GM12875 (cell line): ENCODE measurements around the gene PRKCA.

Experiments used
- H3K4me3 ChIP-seq: one replicate; pipeline ENCODE4 v1.5.1; 2011; ENCODE audit warnings: low read depth, low read length, control low read depth
- TF ChIP-seq, protein P1 (sequence below): IDR thresholded peaks from 2 replicates; pipeline ENCODE4 v1.5.1; 2011; ENCODE audit warnings: low read depth, mild to moderate bottlenecking, control low read depth, inconsistent platforms, low read length, moderate library complexity, borderline replicate concordance; ENCODE audit not compliant: insufficient read depth

Gene PRKCA

DNA sequence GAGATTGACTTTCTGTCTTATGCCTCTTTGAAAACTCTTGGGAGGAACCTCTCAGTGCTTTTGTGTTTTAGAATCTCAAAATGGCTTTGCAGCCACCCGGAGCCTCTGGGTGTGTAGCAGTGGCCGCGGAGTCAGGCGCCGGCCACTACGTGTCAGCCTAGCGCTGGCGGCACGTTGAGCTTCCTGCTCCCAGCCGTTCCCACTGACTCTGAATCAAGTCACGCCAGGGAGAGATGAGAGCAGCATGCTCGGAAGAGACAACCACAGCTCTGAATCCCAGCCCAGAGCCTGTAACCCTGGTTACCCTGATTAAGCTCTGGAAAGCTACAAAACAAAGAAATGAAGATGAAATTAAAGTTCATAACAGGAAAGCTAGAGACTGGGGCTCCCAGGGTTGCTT lies 435.1 kb downstream of the PRKCA start:
- TF ChIP-seq, protein P1, sequence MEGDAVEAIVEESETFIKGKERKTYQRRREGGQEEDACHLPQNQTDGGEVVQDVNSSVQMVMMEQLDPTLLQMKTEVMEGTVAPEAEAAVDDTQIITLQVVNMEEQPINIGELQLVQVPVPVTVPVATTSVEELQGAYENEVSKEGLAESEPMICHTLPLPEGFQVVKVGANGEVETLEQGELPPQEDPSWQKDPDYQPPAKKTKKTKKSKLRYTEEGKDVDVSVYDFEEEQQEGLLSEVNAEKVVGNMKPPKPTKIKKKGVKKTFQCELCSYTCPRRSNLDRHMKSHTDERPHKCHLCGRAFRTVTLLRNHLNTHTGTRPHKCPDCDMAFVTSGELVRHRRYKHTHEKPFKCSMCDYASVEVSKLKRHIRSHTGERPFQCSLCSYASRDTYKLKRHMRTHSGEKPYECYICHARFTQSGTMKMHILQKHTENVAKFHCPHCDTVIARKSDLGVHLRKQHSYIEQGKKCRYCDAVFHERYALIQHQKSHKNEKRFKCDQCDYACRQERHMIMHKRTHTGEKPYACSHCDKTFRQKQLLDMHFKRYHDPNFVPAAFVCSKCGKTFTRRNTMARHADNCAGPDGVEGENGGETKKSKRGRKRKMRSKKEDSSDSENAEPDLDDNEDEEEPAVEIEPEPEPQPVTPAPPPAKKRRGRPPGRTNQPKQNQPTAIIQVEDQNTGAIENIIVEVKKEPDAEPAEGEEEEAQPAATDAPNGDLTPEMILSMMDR: no peak

DNA sequence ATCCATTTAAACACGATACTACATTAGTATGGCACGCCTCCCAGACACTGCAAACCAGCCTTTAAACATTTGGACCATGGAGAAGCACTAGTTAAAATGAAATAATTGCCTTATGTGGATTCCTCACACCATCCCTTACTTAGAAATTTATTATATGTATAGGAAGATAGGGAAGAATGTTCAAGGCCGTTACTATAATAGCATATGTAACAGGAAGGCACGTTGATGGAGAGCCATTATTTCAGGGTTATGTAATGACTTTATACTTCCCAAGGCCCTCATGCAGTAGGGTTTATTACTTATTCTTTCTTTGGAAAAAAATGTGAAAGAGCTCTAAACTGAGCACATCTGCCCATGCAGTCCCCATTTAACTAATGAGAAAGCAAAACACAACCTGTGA lies 435.9 kb downstream of the PRKCA start:
- no peak overlapping the region for H3K4me3 ChIP-seq
- TF ChIP-seq, protein P1: no peak

More for the DNA sequence above, 435.1 kb downstream of the PRKCA start:
- no peak overlapping the region for H3K4me3 ChIP-seq

DNA sequence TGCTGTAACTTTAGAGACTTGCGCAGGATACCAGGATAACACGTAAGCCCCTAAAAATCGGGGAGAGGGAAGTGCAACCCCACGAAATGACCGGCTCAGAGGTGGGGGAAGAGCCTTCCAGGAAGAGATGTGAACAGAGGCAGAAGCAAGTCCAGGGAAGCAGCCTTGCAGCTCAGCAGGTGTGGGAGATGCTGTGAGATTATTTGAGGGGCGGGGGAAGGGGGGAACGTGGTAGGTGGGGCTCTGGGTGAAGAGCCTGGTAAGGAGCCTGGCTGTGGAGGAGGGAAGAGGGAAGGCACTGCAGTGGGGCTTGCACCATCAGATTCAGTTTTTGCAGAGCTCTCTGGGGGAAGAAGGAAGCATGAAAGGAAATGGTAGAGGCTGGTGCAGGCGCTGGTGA lies 437.1 kb downstream of the PRKCA start:
- no peak overlapping the region for H3K4me3 ChIP-seq
- TF ChIP-seq, protein P1: no peak

DNA sequence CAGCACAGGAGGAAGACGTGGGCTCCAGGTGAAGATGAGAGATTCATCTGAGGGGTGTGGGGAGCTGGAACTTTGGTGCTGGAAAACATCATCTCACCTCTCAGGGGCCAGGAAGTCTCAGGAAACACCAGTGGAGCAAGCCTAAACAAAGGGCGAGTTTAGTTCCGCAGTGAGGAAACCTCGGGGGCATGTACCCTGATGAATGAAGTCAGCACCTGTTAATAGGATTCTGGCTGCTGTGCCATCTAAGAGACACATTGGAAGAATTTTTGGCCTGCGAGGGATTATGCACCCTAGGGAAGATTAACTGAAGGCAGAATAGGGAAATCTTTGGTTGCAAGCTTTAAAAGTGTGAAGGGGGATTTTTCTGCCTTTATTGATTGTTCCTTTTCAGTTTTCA lies 437.8 kb downstream of the PRKCA start:
- no peak overlapping the region for H3K4me3 ChIP-seq

DNA sequence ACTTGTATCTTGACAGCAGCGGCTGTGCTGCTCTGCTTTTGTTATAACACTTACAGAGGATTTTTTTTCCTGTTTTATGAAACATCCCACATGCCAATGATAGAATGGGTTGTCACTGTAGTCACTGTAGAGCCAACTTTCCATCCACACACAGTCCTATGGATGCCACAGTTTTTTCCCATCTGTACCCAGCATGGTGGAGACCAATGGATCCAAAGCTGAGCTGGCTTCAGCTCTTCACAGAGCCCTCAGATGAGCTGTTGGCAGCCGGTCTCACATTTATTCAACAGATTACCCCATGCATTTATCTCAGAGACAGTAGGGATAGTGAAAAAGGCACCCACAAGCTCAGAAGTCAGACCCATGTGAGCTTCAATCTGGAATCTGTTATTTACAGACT lies 441.1 kb downstream of the PRKCA start:
- TF ChIP-seq, protein P1: no peak
- H3K4me3 ChIP-seq: no peak overlapping the region

More for the DNA sequence above, 437.8 kb downstream of the PRKCA start:
- TF ChIP-seq, protein P1: no peak

DNA sequence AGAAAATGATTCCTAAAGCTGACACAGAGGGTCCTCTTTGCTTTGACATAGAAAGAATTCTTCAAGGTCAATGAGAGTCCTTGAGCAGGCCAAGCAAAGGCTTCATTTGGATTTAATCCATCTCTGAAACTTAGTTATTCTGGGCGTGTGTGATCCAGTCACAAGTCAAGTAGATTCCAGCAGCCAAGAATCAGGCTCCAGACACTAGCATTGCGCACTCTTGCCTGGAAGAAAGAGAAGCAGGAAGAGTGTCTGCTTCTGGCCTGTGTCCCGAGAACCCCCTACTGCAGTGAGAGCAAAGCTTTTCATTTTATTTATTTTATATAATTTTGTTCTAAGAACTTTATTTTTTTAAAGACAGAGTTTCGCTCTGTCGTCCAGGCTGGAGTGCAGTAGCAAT lies 444.3 kb downstream of the PRKCA start:
- no peak overlapping the region for H3K4me3 ChIP-seq
- TF ChIP-seq, protein P1: no peak

DNA sequence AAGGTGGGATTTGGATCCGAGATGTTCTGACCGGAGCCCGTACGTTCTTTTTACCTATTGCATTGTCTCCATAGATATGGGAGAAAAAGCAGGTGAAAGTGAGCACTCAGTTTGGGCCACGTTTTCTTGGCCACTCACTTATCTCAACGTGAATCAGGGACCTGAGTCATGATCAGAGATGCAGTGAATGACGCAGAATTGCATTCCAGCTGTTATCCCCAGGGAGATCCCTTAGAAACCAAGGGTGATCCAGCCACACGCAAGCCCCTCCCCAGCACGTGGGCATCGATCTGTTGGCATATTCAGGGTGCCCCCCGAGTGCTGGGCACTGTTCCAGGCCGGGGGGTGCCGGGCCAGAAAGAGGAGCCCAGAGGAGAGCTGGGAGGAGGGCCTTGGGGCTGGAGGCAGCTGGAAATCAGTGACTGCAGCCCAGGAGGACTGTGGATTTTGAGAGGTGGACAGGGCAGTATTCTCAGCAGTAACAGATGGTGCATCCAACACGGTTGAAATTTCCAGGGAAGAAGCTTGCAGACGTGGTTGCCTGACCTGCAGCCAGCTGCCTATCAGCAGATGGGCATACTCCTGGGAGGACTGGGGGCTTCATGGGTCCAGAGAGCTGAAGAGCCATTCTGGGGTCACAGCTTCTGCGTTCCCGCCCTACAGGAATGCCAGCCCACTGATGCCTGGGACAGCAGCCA lies 445.3 kb downstream of the PRKCA start:
- TF ChIP-seq, protein P1: no peak
- no peak overlapping the region for H3K4me3 ChIP-seq
